G401.6 (cell line): ENCODE data around the gene RALBP1.
"Not testable (repeated sequence)": the region's sequence is repeated elsewhere in the genome, so short reads cannot be mapped to it uniquely, and the experiment has no call there.

Source experiments
- FAIRE-seq: peaks from 2 replicates; lab custom pipeline; 2012; peaks lifted over from hg19 to GRCh38; lab: Jason Lieb, UNC

The RALBP1 gene

DNA sequence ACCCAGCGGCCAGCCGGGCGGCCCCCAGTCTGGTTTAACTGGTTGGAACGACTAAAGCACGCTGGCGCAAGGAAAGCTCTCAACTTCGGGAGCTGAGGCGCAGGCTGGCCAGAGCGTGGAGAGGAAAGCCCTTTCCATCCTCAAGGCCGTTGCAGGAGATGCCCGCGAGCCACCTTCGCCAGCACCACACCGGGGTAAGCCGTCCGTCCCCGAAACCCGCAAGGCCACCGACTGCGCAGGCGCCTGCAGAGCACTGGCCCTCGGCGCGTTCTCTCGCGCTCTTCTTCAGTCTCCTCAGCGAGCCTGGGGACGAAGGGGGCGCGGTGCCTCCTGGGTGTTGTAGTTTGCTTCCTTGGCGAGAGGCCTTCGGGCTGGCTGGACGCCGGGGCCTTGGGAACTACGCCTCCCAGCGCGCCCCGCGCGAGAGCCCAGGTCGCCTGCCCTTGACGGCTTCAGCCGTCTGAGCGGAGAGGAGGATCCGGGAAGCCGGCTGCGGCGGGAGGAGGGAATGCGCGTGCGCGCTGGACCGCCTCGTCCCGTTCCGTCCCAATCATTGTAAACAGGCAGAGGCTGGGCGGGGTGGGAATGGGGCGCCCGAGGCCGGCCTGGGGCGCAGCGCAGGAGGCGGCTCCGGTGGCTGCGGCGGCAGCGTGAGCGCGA lies at the start of gene RALBP1:
TSS of gene RALBP1 (plus strand) at position 531 of the 660 bp plus-strand sequence. CDS start 37,533 bp downstream, outside the sequence.
- peak; percentile 97 for FAIRE-seq

DNA sequence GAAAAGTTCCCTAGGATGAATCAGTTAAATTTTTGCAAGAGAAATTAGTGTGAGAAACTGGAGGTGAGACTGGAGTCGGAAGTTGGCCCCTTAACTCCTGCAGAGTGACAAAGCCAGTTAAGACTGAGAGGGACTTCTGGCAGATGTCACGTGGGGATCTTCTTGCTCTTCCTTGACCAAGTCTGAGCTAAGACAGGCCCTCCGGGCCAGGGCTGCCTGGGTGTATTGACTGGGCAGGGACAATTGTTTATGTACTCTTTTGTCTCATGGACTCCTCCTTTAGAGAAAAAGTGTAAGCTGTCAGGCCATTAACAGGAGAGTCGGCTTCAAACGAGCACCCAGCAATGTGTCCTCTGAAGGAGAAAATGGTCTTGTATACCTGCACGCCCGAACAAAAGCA lies 48.6 kb upstream of the RALBP1 start:
- FAIRE-seq: no peak

DNA sequence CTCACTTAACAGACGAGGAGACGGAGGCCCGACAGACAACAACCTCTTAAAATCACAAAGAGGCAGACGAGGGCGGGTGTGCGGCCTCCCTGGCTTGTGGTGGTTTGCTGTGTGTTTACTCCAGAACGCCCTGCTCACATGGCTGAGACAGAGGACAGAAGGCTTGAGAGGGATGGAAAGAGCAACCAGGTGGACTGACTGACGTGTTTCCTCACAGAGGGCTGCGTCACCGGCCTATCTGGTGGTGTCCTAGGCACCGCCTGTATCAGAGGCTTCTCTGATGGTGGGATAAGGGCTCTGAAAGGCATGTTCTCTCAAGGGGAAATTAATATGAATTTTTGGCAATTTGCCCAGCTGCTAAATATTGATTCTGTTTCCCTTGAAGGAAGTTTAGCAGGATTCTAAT lies 47.0 kb upstream of the RALBP1 start:
- no peak for FAIRE-seq

DNA sequence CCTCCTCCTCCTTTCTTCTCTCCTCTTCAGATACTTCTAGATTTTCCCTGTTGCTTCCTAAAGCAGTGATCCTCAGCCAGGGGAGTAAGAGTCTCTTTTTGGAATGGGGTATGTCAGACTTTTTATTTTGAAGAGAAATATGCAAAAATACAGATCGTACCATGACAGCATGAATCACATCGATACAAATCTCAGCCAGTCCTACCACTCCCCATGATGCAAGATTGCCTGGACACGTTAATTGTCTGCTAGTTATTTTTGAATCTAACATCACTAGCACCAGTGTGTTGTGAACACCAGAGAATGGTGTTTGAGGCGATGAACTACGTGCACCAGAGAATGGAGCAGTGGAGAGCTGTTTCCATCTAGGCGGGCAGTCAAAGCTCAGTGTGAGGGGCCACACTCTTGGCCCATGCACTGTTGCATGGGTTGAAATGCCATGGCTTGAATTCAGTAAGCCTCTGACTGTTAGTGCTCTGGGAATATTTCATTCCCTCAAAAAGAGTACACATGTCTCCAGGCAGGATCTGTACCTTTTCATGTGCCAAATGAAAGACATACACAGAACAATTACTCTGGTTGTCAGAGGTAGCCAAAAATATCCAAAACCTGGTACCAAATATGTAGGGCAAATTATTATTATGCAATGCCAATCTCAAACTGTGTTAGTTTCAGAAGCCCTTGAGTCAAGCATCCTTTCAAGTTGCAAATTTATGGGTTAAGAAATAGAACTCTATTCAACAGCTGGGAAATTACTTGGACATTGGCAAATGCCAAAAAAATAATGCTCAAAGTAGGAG lies 46.3 kb upstream of the RALBP1 start:
- FAIRE-seq: no peak

DNA sequence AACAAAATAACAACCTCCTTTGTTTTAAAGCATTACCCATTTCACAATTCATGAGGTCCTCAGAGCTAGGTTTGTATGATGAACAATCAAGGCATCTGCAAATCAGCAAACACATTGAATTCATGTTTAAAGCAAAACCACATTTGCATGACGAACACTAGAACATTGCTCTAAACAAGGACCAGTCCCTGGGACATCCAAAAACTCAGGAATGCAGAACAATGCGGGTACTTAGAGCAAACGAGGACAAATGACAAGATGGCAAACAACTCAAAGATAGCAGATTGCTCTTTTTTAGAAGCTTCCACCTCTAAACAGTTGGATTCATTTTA lies 45.7 kb upstream of the RALBP1 start:
- no peak for FAIRE-seq

DNA sequence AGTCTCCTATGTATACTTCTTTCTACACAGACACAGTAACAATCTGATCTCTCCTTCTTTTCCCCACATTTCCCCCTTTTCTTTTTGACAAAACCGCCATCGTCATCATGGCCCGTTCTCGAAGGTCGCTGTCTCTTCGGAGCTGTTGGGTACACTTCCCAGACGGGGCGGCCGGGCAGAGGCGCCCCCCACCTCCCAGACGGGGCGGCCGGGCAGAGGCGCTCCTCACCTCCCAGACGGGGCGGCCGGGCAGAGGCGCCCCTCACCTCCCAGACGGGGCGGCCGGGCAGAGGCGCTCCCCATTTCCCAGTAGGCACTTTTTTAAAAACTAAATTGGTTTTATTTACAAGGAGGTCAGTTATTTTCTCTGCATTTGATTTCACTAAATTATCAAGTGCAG lies 45.0 kb upstream of the RALBP1 start:
- not testable (repeated sequence) for FAIRE-seq

DNA sequence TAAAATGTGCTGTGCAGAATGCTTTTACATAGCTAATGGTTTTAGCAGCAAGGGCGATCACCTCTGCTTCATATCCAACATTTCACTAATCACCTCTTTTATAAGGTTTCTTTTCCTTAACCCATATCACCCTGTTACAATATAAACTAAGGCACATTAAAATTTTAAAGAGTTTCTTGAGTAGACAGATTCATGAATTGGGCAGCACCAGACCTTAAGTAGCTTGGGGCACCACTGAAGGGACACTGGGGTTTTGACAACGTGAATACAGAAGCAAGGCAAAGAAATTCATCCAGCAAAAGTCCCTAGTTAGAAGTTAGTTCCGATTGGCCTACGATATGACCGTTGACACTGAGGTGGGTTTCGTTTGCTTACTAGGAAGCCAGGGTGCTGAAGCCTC lies 44.0 kb upstream of the RALBP1 start:
- FAIRE-seq: no peak

DNA sequence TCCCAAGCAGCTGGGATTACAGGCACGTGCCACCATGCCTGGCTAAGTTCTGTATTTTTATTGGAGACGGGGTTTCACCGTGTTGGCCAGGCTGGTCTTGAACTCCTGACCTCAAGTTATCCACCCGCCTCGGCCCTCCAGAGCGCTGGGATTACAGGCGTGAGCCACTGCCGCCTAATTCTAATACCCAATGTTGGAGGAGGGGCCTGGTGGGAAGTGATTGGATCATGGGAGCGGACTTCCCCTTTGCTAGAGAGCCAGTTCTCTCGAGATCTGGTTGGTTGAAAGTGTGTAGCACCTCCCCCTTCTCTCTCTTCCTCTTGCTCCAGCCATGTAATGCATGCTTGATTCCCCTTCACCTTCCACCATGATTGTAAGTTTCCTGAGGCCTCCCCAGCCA lies 42.2 kb upstream of the RALBP1 start:
- not testable (repeated sequence) for FAIRE-seq

DNA sequence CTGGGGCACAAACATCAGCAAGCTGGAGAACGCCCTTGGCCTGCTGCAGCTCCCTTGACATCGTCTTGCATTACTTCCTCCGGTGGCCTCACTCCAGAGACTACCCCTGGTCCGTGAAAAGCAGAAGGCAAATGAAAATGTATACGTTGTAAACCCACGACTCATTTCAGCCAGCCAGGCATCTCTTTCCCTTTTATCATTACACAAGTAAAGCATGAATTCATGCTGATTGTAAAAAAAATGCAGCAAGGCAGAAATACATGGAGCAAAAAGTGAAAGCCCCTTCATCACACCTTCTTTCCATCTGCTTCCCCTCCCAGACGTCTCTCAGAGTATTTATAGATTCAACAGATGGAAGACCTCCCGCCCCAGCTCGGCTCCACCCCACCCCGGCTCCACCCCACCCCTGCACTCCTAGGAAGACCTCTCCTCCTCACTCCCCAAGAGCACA lies 41.6 kb upstream of the RALBP1 start:
- no peak for FAIRE-seq

DNA sequence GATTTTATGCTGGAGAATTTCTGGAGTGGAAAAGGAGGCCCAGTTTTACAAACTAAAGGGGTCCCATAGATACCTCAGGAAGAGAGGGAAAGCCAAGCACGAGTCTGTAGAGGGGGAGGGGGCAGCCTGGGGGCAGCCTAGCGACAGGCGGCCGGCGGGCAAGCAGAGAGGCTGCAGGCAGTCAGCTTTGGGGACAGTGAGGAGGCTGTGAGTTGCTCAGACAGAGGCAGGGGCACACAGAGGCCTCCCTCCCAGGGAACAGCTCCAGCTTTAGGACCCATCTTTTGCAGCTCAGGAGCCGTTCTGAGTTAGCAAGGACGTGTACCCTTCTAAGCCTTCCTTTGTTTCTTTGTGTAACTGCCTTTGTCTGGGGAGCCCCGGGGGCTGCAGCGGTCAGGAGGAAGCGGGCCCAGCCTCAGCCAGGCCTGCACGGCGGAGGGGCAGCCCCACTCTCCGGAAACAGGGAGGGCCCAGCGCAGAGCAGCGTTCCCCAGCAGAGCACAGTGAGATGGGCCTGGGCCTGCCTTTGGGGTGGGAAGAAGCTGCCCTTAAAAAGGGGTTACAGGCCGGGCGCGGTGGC lies 41.1 kb upstream of the RALBP1 start:
- no peak for FAIRE-seq

DNA sequence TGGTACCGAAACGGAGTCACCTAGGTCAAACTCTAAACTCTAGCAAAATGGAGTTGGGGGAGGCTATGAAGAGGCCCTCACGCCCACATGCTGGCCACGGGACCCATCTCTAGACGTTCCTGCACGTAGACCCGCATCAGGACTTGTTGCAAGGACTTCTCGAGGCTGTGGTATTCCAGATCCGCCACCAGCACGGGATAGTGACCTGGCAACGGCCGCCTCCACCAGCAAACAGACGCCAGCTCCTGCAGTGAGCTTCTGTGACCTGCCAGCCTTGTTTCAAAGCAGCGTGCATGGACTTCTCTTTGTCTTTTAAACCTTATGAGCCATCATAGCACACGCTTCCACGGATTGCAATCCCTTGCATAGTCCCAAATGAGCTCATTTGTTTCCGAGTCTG lies 40.3 kb upstream of the RALBP1 start:
- no peak for FAIRE-seq

DNA sequence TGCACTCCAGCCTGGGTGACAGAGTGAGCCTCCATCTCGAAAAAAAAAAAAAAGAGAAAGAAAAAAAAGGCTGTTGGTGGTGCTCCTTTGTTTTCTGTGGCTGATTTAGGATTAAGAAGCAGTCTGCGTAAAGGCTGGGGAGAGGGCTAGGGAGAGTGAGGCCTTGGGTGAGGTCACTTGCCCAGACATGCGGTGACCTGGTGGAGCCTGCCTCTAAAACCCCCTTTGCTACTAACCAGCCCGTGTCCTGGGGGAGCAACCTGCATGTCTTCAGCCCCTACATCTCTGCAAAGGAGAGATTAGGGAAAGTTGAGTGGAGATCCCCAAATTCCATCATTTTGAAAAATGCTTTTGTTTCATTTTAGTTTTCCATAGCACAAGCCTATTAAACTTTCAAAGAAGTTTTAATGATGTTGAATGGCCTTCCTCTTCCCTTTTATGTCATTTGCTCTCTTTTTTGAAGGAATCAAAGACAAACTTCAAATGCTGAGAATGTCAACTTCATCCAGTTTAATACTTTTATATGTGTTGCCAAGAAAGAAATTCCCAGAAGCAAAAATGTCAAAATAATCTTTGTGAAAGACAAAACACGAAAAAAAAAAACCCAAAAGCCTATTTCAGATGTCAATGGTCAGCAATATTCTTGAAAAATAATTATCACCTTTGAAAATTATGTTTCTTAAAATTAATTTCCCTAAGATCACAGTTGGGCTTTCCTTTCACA lies 38.9 kb upstream of the RALBP1 start:
- no peak for FAIRE-seq

DNA sequence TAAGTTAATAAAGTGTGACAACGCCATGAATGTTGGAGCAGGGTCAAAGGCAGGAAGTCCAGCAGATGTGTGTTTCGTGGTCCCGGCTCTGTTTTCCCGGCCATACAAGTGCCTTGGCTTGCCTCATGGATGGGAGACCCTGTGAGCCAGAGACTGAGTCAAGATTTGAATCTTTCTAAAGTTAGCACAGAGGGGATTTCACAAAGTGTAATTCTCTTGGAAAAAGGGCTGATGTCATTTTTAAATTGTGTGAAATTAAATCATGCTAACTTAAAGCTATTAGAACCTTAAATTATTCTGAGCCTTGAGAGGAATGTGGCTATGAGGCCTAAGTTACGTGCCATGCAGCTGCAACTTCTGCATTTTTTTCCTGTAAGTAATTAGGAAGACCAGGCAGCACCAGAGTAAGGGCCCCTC lies 38.3 kb upstream of the RALBP1 start:
- FAIRE-seq: no peak

DNA sequence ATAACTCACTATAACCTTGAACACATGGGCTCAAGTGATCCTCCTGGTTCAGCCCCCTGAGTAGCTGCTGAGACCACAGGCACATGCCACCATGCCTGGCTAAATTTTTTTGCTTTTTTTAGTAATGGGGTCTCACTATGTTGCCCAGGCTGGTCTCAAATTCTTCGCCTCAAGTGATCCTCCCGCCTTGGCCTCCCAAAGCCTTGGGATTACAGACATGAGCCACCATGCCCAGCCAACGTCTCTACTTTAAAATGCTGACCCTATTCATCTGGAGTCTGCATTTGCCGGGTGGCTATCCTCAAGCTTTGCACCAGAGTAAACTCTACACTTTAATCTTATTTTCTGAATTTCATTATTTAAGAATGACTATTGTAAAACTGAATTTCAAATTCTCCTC lies 37.6 kb upstream of the RALBP1 start:
- no peak for FAIRE-seq

DNA sequence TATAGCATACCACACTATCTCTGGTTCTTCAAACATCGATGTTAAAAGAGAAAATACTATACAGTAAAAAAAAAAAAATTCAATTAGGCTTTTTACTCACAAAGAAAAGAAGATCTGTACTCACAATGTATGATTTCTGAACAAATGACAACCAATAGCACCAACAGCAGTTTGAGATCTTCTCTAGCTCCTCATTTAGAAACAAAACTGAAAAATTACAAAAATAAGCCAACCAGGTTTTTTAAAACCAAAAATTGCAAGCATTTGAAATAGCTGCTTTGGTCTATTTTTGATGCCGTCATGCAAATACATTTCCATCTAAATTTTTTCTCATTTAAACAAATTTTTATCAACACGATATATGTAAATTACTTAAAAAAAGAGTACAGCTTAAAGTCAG lies 34.3 kb upstream of the RALBP1 start:
- FAIRE-seq: peak; percentile 6

DNA sequence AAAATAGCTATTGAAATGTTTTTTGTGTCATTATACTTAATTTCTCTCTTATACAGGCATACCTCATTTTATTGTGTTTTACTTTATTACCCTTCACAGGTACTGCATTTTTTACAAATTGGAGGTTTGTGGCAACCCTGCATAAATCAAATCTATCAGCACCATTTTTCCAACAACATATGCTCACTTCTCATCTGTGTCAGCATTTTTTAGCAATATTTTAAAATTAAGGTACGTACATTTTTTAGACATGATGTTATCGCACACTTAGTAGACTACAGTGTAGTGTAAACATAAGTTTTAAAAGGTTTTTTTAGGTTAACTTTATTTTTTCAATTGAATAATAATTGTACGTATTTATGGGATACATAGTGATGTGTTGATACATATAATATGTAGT lies 30.8 kb upstream of the RALBP1 start:
- FAIRE-seq: no peak

DNA sequence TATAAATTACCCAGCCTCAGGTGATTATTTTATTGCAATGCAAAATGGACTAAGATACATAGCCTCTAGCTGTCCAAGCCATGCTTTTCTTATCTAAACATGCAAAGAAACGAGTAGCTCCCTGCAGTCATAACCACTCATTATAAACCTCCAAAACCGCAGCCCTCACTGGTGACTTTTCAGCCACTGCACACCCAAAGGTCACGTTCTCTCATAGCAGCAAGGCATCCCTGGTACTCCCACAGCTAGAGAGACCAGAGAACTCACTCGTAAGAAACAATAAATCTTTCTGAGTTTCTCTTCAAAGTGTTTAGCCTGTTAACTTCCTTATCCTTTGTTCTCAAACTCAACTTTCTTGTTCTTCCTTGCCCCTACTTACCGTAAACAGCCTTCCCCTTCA lies 28.5 kb upstream of the RALBP1 start:
- no peak for FAIRE-seq

DNA sequence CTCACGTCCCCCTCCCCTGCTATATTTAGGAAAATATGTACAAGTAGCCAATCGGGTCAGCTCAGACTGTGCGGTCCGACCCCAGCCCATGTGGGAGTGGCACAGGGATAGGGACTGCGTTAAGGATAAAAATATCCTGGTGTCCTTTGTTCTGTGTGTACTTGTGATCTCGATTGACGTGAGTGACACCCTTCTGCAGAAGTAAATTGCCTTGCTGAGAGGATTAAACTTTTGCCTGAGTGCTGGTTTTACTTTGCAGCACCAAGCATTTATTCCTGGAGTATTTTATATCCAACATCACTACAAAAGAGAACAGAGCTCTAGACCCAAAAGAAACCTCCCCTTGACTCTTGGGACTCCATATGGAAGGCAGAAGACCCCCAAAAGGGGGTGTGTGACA lies 28.0 kb upstream of the RALBP1 start:
- FAIRE-seq: no peak

DNA sequence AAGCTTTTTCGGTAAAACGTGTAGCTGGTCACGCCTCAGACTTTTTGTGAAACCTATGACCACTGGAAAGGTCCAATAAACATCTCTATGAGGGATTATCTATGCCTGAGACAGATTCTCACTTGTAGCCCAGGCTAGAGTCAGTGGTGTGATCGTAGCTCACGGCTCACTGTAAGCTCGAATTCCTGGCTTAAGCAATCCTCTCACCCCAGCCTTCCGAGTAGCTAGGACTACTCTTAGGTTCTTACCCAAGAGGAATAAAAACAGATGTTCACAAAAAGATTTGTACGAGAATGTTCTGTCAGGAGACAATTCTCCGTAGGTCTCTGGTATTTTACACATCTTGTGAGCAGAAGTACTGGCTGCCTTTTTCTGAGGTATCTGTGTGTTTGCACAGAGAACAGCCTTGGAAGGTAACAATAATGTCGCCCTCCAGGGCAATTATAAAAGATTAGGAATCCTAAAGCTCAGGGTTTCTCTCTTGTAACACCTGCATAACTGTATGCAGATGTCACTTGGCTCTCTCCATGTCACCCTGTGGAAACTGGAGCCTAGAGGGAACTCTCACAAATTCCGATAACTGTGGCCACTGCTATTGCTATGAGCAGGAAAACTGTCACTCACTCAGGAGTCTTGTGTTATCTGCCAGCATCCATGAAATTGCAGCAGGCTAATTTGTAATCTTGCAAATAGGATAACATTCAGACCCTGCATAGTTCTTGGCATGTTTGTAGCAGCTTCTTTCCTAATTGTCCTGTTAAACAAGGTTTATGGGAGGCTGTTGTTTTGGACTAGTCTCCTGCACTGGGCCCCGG lies 25.5 kb upstream of the RALBP1 start:
- no peak for FAIRE-seq

DNA sequence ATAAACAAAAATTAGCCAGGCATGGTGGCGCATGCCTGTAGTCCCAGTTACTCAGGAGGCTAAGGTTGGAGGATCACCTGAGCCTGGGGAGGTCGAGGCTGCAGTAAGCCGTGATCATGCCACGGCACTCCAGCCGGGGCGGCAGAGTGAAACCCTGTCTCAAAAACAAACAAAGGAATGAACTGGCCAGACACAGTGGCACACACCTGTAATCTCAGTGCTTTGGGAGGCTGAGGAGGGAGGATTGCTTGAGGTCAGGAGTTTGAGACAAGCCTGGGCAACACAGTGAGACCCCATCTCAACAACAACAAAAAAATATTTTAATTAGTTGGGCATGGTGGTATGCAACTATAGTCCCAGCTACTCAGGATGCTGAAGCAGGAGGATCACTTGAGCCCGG lies 24.4 kb upstream of the RALBP1 start:
- FAIRE-seq: not testable (repeated sequence)

DNA sequence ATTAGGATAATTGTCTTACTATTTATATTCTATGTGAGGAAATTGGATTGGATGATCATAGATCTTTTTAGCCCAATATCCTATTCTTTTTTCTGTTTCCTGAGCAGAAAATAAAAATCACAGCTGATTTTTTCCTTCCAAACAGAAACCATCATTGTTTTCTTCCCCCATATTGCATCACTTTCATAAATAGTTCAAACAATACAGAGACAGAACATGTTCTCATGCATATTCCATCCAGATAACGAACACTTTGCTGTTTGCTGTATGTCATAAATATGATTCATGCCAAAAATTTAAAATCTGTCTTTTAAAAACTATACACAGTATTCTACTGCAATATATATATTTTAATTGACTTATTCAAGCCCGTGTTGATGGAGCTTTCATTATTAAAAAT lies 22.0 kb upstream of the RALBP1 start:
- no peak for FAIRE-seq

DNA sequence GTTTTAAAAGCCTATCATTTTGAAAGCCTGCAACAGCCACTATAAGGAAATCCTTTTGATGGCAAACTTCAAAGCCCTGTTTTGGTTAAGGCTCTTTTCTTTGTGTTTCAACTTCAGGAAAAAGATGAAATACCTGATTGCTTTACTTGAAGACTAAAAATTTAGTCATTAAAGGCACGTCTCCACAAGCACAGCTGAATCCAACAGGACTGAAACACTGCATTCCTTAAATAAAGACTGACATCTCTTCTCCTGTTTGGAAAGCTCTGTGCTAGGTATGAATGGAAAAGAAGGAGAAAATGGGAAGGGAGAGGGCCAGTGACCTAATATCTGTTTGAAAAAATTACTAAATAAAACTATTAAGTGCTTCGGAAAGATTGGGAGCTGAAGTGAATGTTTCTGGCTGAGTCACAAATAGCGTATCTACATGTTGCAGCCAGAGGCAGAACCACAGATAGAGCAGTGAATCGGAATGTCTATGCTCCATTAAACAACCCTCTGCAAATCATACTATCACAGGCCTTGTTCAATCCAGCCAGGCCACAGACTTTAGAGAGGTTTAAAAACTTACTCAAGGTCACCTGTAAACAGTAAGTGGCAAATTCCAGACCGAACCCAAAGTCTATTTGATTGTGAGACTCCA lies 21.1 kb upstream of the RALBP1 start:
- FAIRE-seq: no peak
